Thyroid gland (tissue), 4 donors: ENCODE results near the gene ABHD1.

Experiments
- POLR2A ChIP-seq, 2 donors: fragments of 450-650 bp; IDR thresholded peaks; one replicate each; pipeline ENCODE4 v1.6.1; 2017; ENCODE audit warnings: antibody characterized with exemption in 2 of 2, mild to moderate bottlenecking in 2 of 2, moderate library complexity in 1 of 2
- TF ChIP-seq, protein P1 (sequence below), 6 experiments: fragments of 200-600 bp in 3 of 6; fragments of 450-650 bp in 3 of 6; sonication (generic) in 3 of 6; IDR thresholded peaks; one replicate each; pipeline ENCODE4 v1.5.1; 2016 to 2019; ENCODE audit warnings: antibody characterized with exemption in 6 of 6, mild to moderate bottlenecking in 2 of 6, inconsistent platforms in 1 of 6, moderate library complexity in 1 of 6

DNA sequence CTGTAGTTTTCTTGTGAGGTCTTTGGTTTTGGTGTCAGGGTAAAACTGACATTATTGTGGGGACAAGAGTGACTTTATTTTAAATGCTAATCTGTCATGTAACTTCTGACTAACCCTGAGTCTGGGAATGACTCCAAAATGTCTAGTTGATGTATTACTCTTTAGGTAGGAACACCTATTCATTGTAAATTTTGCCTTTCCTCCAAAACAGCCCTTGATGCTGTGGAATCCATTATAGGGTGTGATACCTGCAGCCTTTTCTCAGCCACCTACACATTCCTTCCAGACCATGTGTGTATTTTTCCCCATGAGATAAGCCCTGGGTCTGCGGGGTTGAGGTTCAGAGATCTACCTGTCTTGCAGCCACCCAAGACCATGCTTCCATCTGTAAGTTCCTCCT is 19.7 kb downstream of the ABHD1 start:
- no peak for TF ChIP-seq POLR2A (IDR thresholded peaks at IDR 0.05)
- TF ChIP-seq, protein P1, sequence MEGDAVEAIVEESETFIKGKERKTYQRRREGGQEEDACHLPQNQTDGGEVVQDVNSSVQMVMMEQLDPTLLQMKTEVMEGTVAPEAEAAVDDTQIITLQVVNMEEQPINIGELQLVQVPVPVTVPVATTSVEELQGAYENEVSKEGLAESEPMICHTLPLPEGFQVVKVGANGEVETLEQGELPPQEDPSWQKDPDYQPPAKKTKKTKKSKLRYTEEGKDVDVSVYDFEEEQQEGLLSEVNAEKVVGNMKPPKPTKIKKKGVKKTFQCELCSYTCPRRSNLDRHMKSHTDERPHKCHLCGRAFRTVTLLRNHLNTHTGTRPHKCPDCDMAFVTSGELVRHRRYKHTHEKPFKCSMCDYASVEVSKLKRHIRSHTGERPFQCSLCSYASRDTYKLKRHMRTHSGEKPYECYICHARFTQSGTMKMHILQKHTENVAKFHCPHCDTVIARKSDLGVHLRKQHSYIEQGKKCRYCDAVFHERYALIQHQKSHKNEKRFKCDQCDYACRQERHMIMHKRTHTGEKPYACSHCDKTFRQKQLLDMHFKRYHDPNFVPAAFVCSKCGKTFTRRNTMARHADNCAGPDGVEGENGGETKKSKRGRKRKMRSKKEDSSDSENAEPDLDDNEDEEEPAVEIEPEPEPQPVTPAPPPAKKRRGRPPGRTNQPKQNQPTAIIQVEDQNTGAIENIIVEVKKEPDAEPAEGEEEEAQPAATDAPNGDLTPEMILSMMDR (IDR thresholded peaks at IDR 0.05): no peak
